PC-9 (cell line): Measurements from ENCODE around the gene CACNG5.

Source experiments
- EZH2 ChIP-seq: fragments of 200-600 bp; sonication (generic); IDR thresholded peaks from 2 replicates; pipeline ENCODE4 v1.8.0; 2017; ENCODE audit warnings: antibody characterized with exemption, low read depth
- TF ChIP-seq, protein P1 (sequence below): fragments of 200-600 bp; sonication (generic); conservative IDR thresholded peaks from 2 replicates; pipeline ENCODE4 v1.6.1; 2017; ENCODE audit warnings: mixed run types, antibody characterized with exemption, mild to moderate bottlenecking, moderate library complexity

DNA sequence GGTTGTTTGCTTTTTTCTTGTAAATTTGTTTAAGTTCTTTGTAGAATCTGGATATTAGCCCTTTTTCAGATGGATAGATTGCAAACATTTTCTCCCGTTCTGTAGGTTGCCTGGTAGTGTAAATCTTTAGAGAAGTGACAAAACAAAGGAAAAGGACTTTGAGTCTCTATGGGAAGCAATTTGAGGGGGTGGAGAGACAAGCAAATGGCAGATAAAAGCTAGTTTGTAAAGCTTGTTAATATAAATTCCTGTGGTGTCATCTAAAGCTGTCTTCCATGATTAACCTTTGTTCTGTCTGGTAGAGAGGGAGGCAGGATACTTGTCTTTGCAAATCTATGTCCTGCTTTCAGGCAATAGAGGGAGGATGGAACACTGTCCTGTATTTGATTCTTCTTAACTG is 89.0 kb downstream of the CACNG5 start:
- no peak for TF ChIP-seq EZH2
- TF ChIP-seq, protein P1, sequence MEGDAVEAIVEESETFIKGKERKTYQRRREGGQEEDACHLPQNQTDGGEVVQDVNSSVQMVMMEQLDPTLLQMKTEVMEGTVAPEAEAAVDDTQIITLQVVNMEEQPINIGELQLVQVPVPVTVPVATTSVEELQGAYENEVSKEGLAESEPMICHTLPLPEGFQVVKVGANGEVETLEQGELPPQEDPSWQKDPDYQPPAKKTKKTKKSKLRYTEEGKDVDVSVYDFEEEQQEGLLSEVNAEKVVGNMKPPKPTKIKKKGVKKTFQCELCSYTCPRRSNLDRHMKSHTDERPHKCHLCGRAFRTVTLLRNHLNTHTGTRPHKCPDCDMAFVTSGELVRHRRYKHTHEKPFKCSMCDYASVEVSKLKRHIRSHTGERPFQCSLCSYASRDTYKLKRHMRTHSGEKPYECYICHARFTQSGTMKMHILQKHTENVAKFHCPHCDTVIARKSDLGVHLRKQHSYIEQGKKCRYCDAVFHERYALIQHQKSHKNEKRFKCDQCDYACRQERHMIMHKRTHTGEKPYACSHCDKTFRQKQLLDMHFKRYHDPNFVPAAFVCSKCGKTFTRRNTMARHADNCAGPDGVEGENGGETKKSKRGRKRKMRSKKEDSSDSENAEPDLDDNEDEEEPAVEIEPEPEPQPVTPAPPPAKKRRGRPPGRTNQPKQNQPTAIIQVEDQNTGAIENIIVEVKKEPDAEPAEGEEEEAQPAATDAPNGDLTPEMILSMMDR: no peak
